Activated B cell treated with CpG ODN at 0.5 μM for 24 hours (primary cell): Measurements from ENCODE around the gene PTCH1. TPM values are rescaled to one million over a fixed set of nuclear protein-coding genes. Genes with fewer than 3 reads are reported as not detected.

Source experiments
- ATAC-seq: fragments of 200-7000 bp; cut with Tn5 transposase; one replicate; pipeline ENCODE4 v1.10.0; 2021; ENCODE audit warnings: low read depth, mild to moderate bottlenecking, moderate library complexity
- CTCF ChIA-PET: fragments of 350-600 bp; sonication (Branson Sonifier 250); formaldehyde crosslinking; loops from one replicate; lab custom pipeline; 2021; ENCODE audit warnings: antibody characterized with exemption; lab: Charles Lee
- POLR2A ChIA-PET: fragments of 350-600 bp; sonication (Branson Sonifier 250); formaldehyde crosslinking; loops from one replicate; lab custom pipeline; 2021; ENCODE audit warnings: antibody characterized with exemption; lab: Charles Lee
- DNase-seq: peaks from one replicate; pipeline ENCODE4 v3.0.0; 2022
- H3K27ac Mint-ChIP-seq: one replicate; pipeline ENCODE4 v1.8.0; 2020; ENCODE audit warnings: mixed read lengths
- H3K27me3 Mint-ChIP-seq: one replicate; pipeline ENCODE4 v1.8.0; 2021; ENCODE audit warnings: mixed read lengths
- H3K36me3 Mint-ChIP-seq: one replicate; pipeline ENCODE4 v1.8.0; 2021; ENCODE audit warnings: low read depth, mixed read lengths
- H3K4me1 Mint-ChIP-seq: one replicate; pipeline ENCODE4 v1.8.0; 2021; ENCODE audit warnings: mixed read lengths
- H3K4me3 Mint-ChIP-seq: one replicate; pipeline ENCODE4 v1.8.0; 2020; ENCODE audit warnings: mild to moderate bottlenecking, mixed read lengths
- H3K9me3 Mint-ChIP-seq: one replicate; pipeline ENCODE4 v1.8.0; 2020; ENCODE audit warnings: mixed read lengths
- intact Hi-C: fragments of 100-400 bp; cut with micrococcal nuclease; formaldehyde crosslinking; loops from one replicate; pipeline ENCODE4 v1.15.1; 2024
- total RNA-seq: library from RNA; stranded (reverse); gene quantifications from 2 replicates; pipeline ENCODE4 v1.2.3, GENCODE V29; 2022
- TF ChIP-seq, protein P1 (sequence below): fragments of 200-600 bp; IDR thresholded peaks from one replicate; pipeline ENCODE4 v1.8.0; 2022; ENCODE audit warnings: antibody characterized with exemption, mild to moderate bottlenecking

Gene PTCH1
- total RNA-seq, 1 donor from 2014 or later: 8.6 TPM

DNA sequence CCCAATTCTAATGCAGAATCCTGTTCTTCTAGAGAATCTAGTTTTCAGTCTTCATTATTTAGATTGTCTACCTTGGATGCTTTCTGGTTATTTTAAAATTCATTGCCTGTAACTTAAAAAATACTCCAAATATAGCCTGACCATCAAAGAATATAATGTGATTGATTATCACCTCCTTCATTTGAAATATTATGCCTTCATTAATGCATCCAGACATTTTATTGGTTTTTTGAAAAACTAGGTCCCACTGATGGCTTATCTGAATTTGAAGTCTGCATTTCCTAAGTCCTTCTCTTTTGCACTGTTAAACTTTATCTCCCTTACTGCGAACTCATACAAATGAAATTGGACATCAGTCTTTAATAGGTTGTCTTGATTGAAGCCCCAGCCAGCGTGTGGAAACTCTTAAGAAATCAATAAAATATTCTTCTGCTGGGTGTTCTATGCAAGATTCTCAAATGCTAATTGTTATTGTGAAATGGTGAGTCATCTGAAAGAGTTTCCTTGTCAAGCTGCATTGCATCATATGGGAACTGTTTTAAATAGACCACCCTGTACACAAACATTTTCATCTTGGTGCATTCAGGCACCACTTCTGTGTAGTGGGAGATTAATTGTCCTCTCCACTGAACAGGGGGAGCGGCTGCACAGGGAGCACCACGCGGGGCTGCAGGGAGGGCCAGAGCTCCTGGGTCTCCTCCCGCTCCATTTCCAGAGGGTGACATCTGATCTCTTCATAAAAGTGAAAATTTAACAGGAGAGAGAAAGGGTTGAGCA, 106.9 kb downstream of the PTCH1 start:
- H3K4me3 Mint-ChIP-seq: no peak overlapping the region
- ChIA-PET CTCF (no interaction called here), POLR2A (no interaction called here)
- intact Hi-C loops: no loop called here
- peaks cover 3% of the 10 kb centered on the region for H3K9me3 Mint-ChIP-seq
- TF ChIP-seq, protein P1, sequence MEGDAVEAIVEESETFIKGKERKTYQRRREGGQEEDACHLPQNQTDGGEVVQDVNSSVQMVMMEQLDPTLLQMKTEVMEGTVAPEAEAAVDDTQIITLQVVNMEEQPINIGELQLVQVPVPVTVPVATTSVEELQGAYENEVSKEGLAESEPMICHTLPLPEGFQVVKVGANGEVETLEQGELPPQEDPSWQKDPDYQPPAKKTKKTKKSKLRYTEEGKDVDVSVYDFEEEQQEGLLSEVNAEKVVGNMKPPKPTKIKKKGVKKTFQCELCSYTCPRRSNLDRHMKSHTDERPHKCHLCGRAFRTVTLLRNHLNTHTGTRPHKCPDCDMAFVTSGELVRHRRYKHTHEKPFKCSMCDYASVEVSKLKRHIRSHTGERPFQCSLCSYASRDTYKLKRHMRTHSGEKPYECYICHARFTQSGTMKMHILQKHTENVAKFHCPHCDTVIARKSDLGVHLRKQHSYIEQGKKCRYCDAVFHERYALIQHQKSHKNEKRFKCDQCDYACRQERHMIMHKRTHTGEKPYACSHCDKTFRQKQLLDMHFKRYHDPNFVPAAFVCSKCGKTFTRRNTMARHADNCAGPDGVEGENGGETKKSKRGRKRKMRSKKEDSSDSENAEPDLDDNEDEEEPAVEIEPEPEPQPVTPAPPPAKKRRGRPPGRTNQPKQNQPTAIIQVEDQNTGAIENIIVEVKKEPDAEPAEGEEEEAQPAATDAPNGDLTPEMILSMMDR: no peak
- DNase-seq (no peak), ATAC-seq (no peak)
- no peaks in the 10 kb centered on the region for H3K4me1 Mint-ChIP-seq
- no peak overlapping the region for H3K27ac Mint-ChIP-seq
- peaks cover 21% of the 10 kb centered on the region for H3K27me3 Mint-ChIP-seq
- H3K36me3 Mint-ChIP-seq: no peaks in the 10 kb centered on the region

DNA sequence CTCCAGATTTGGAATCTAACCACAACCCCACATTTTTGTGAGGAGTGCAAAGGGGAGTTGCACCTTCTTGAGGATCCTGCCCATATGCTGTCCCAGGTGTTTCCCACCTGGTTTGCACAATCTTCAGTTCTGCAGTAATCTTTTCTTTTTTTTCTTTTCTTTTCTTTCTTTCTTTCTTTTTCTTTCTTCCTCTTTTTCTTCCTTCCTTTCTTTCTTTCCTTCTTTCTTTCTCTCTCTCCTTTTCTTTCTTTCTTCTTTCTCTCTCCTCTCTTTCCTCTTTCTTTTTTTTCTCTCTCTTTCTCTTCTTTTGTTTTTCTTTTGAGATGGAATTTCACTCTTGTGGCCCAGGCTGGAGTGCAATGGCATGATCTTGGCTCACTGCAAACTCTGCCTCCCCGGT, 109.2 kb downstream of the PTCH1 start:
- TF ChIP-seq, protein P1: no peak
- intact Hi-C loops: no loop called here
- POLR2A ChIA-PET: no interaction called here
- DNase-seq (no peak), ATAC-seq (no peak)
- no peak overlapping the region for H3K4me3 Mint-ChIP-seq
- peaks cover 5% of the 10 kb centered on the region for H3K9me3 Mint-ChIP-seq
- H3K27ac Mint-ChIP-seq: no peak overlapping the region
- peaks cover 15% of the 10 kb centered on the region for H3K27me3 Mint-ChIP-seq
- no peaks in the 10 kb centered on the region for H3K36me3 Mint-ChIP-seq
- H3K4me1 Mint-ChIP-seq: no peaks in the 10 kb centered on the region
- CTCF ChIA-PET: no interaction called here

DNA sequence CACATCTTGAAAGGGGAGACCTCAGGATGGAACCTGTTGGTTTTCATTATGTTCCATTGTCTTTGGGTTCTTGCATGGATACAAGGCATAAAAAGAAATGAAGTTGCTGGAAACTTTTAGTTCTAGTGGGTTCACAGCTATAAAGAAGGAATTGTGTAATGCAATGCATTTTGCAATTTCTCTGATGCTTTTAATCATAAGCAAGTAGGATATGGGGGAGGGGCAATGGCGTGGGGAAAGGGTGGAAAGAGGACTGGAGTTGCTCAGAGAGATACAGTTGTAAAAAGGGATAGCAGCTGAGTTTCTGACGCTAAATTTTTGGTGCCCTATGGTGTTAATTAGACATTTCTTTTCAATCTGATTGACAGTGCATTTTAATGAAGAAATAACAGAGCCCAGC, 110.7 kb downstream of the PTCH1 start:
- H3K4me3 Mint-ChIP-seq: no peak overlapping the region
- POLR2A ChIA-PET: no interaction called here
- intact Hi-C loops: no loop called here
- peaks cover 9% of the 10 kb centered on the region for H3K27me3 Mint-ChIP-seq
- H3K36me3 Mint-ChIP-seq: no peaks in the 10 kb centered on the region
- TF ChIP-seq, protein P1: no peak
- CTCF ChIA-PET: no interaction called here
- DNase-seq (no peak), ATAC-seq (no peak)
- H3K27ac Mint-ChIP-seq: no peak overlapping the region
- no peaks in the 10 kb centered on the region for H3K4me1 Mint-ChIP-seq
- peaks cover 10% of the 10 kb centered on the region for H3K9me3 Mint-ChIP-seq

DNA sequence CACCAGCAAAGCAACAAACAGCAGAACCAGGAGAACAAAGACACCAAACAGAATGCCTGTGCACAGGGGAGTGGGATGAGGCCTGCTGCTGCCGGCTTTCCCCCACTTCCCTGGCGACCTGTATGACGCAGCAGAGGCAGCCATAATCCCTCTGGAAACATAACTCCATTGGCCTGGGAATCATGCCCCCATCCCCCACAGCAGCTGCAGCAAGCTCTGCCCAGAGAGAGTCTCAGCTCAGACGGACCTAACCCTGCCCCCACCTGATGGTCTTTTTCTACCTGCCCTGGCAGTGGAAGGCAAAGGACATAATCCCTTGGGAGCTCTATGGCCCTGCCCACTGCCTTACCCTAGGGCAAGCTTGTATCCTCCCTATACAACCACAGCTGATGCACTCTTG, 117.5 kb downstream of the PTCH1 start:
- peaks cover 13% of the 10 kb centered on the region for H3K27me3 Mint-ChIP-seq
- POLR2A ChIA-PET: no interaction called here
- TF ChIP-seq, protein P1: no peak

More for the DNA sequence above, 117.5 kb downstream of the PTCH1 start:
- CTCF ChIA-PET: no interaction called here
- Mint-ChIP-seq H3K36me3 (no peaks in the 10 kb centered on the region), H3K9me3 (peaks cover 18% of the 10 kb centered on the region), H3K4me1 (no peaks in the 10 kb centered on the region), H3K4me3 (no peak overlapping the region), H3K27ac (no peak overlapping the region)
- ATAC-seq: no peak
- no peak for DNase-seq
- intact Hi-C loops: no loop called here

Other genes starting within 250 kb of the PTCH1 start
- gene FANCC, start 199.3 kb downstream of the PTCH1 start, total RNA-seq: 10.4 and 11.4 TPM in 2 replicates